SU-DHL-6 (cell line): Measurements from ENCODE around the gene CCL7.

ENCODE experiments used
- H2AFZ ChIP-seq: fragments of 200-600 bp; sonication (generic); 2 replicates; pipeline ENCODE4 v1.6.1; 2014; ENCODE audit warnings: low read depth, mild to moderate bottlenecking, moderate library complexity, mixed read lengths, antibody characterized with exemption, low read length; ENCODE audit not compliant: severe bottlenecking
- H3F3A ChIP-seq: fragments of 200-600 bp; shearing (Covaris generic); 2 replicates; pipeline ENCODE4 v1.6.0; 2016; ENCODE audit warnings: antibody characterized with exemption, mild to moderate bottlenecking; ENCODE audit not compliant: insufficient read depth
- H3K27ac ChIP-seq: fragments of 200-600 bp; sonication (generic); 2 replicates; pipeline ENCODE4 v1.5.1; 2016; ENCODE audit warnings: low read depth, mild to moderate bottlenecking, low read length, moderate library complexity, mixed read lengths
- H3K27me3 ChIP-seq: fragments of 200-600 bp; sonication (generic), shearing (Covaris generic); 2 replicates; pipeline ENCODE4 v1.6.0; 2014; ENCODE audit warnings: mild to moderate bottlenecking, low read length
- H3K36me3 ChIP-seq: fragments of 200-600 bp; sonication (generic); 2 replicates; pipeline ENCODE4 v1.6.1; 2014; ENCODE audit warnings: mild to moderate bottlenecking, low read length, mixed read lengths
- H3K4me2 ChIP-seq: fragments of 300-600, 200-600 bp; shearing (Covaris generic), sonication (generic); 2 replicates; pipeline ENCODE4 v1.6.0; 2014; ENCODE audit warnings: low read length, low read depth, mild to moderate bottlenecking; ENCODE audit not compliant: poor library complexity, severe bottlenecking
- H3K4me3 ChIP-seq: fragments of 200-600 bp; sonication (generic); 2 replicates; pipeline ENCODE4 v1.5.1; 2014; ENCODE audit warnings: antibody characterized with exemption, low read length, mild to moderate bottlenecking, mixed read lengths; ENCODE audit not compliant: insufficient read depth, poor library complexity, severe bottlenecking
- H3K79me2 ChIP-seq: fragments of 200-600 bp; sonication (generic); 2 replicates; pipeline ENCODE4 v1.6.1; 2014; ENCODE audit warnings: mild to moderate bottlenecking, low read length, moderate library complexity; ENCODE audit not compliant: insufficient read depth
- H3K9ac ChIP-seq: fragments of 200-600 bp; sonication (generic); 2 replicates; pipeline ENCODE4 v1.7.0; 2014; ENCODE audit warnings: mild to moderate bottlenecking, low read length
- H3K9me2 ChIP-seq: fragments of 200-600 bp; sonication (generic); replicated peaks from 2 replicates; pipeline ENCODE4 v1.6.1; 2014; ENCODE audit warnings: low read length; ENCODE audit not compliant: insufficient read depth
- H3K9me3 ChIP-seq: fragments of 200-600 bp; sonication (generic); 2 replicates; pipeline ENCODE4 v1.6.1; 2014; ENCODE audit warnings: low read length, mixed read lengths; ENCODE audit not compliant: insufficient read depth
- H4K20me1 ChIP-seq: fragments of 200-600 bp; sonication (generic); 2 replicates; pipeline ENCODE4 v1.6.1; 2014; ENCODE audit warnings: low read depth, mild to moderate bottlenecking, antibody characterized with exemption, low read length, moderate library complexity, mixed read lengths
- CTCF ChIP-seq: fragments of 200-600 bp; sonication (generic); IDR thresholded peaks from one replicate; pipeline ENCODE4 v1.5.1; 2017; ENCODE audit warnings: antibody characterized with exemption, mild to moderate bottlenecking, low read length, moderate library complexity; ENCODE audit not compliant: insufficient read depth, poor library complexity, severe bottlenecking
- EZH2phosphoT487 ChIP-seq: fragments of 200-600 bp; sonication (generic), shearing (Covaris generic); conservative IDR thresholded peaks from 2 replicates; pipeline ENCODE4 v1.6.1; 2018; ENCODE audit warnings: mild to moderate bottlenecking, antibody characterized with exemption, low read length, moderate library complexity, mixed read lengths

The CCL7 gene

DNA sequence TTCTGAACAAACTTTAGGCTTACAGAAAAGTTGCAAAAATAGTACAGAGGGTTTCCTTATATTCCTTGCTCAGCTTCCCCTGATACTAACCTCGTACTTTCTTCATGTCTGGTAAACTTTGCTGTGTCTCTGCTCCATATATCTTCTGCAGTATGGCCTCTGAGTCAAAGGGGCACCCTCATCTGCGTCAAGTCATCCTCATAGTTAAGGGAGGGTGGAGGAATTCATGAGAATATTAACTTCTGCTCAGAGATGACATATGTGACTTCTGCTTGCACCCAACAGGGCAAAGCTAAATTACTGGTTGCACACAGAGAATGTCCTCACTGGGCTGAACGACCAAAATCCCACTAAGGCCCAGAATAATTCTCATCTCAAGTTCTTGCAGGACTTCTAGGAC is 4.3 kb upstream of the CCL7 start:
- Histone ChIP-seq H3K36me3 (no peaks in the 10 kb centered on the region), H3K79me2 (no peaks in the 10 kb centered on the region), H3F3A (no peaks in the 10 kb centered on the region), H4K20me1 (no peaks in the 10 kb centered on the region), H3K27ac (no peak overlapping the region), H3K9me3 (no peaks in the 10 kb centered on the region), H3K9ac (no peak overlapping the region), H3K27me3 (no peaks in the 10 kb centered on the region), H2AFZ (no peak overlapping the region), H3K9me2 (no peaks in the 10 kb centered on the region), H3K4me3 (no peak overlapping the region), H3K4me2 (no peak overlapping the region)
- no peak for TF ChIP-seq EZH2phosphoT487
- no peak for TF ChIP-seq CTCF

GRCh38 chr17:34275881-34276280 is 5.9 kb downstream of the CCL7 start:
- Histone ChIP-seq H3K79me2 (no peaks in the 10 kb centered on the region), H3K9ac (no peak overlapping the region), H3K4me2 (no peak overlapping the region), H3K4me3 (no peak overlapping the region), H3K27me3 (no peaks in the 10 kb centered on the region), H3F3A (no peaks in the 10 kb centered on the region), H3K27ac (no peak overlapping the region), H3K36me3 (no peaks in the 10 kb centered on the region), H3K9me3 (no peaks in the 10 kb centered on the region), H4K20me1 (no peaks in the 10 kb centered on the region), H3K9me2 (no peaks in the 10 kb centered on the region), H2AFZ (no peak overlapping the region)
- no peak for TF ChIP-seq EZH2phosphoT487

- no peak overlapping the region for H3K4me3 ChIP-seq
- TF ChIP-seq CTCF, result no peak
- TF ChIP-seq EZH2phosphoT487, result no peak
- H2AFZ ChIP-seq, result no peak overlapping the region
- no peaks in the 10 kb centered on the region for H3K27me3 ChIP-seq
- H3K9me2 ChIP-seq, result no peaks in the 10 kb centered on the region
- H3K4me2 ChIP-seq, result no peak overlapping the region
- H3F3A ChIP-seq, result no peaks in the 10 kb centered on the region
- no peaks in the 10 kb centered on the region for H3K36me3 ChIP-seq
- no peaks in the 10 kb centered on the region for H3K9me3 ChIP-seq
- H3K79me2 ChIP-seq, result no peaks in the 10 kb centered on the region
- no peak overlapping the region for H3K27ac ChIP-seq
- H3K9ac ChIP-seq, result no peak overlapping the region
- H4K20me1 ChIP-seq, result no peaks in the 10 kb centered on the region
These were observed 6.8 kb downstream of the CCL7 start for GRCh38 chr17:34276826-34277225.

GRCh38 chr17:34283571-34283970 is 13.6 kb downstream of the CCL7 start:
- Histone ChIP-seq H3K27me3 (no peaks in the 10 kb centered on the region), H3K36me3 (no peaks in the 10 kb centered on the region), H2AFZ (no peak overlapping the region), H3K9me3 (no peaks in the 10 kb centered on the region), H4K20me1 (no peaks in the 10 kb centered on the region), H3F3A (no peaks in the 10 kb centered on the region), H3K9ac (no peak overlapping the region), H3K4me2 (no peak overlapping the region), H3K4me3 (no peak overlapping the region), H3K79me2 (no peaks in the 10 kb centered on the region), H3K27ac (no peak overlapping the region), H3K9me2 (no peaks in the 10 kb centered on the region)
- TF ChIP-seq EZH2phosphoT487 (no peak), CTCF (no peak)
